Neural progenitor cell (in vitro differentiated cells): ENCODE measurements around the gene ANXA6.

Experiments
- CTCF ChIP-seq: fragments of 200-600 bp; sonication (generic); IDR thresholded peaks from 2 replicates; pipeline ENCODE4 v1.5.1; 2017; ENCODE audit warnings: antibody characterized with exemption, mild to moderate bottlenecking
- EZH2 ChIP-seq: fragments of 200-600 bp; sonication (generic); IDR thresholded peaks from 2 replicates; pipeline ENCODE4 v1.6.1; 2017; ENCODE audit warnings: antibody characterized with exemption, mild to moderate bottlenecking, moderate library complexity
- EZH2phosphoT487 ChIP-seq: fragments of 200-600 bp; sonication (generic); IDR thresholded peaks from 2 replicates; pipeline ENCODE4 v1.6.1; 2017; ENCODE audit warnings: antibody characterized with exemption

GRCh38 chr5:151147033-151147432 lies 10.5 kb downstream of the ANXA6 start:
- TF ChIP-seq CTCF (no peak), EZH2 (no peak), EZH2phosphoT487 (no peak)
